WERI-Rb-1 (cell line): Measurements from ENCODE around the gene ASIC2.
A peak's percentile ranks its signal among the peaks of the same experiment; 100 is the strongest.

Experiments
- DNase-seq: peaks from one replicate; pipeline ENCODE4 v3.0.0-alpha.2; 2020
- H3K27ac ChIP-seq: fragments of 250-450 bp; sonication (Bioruptor Pico); 2 replicates; pipeline ENCODE4 v1.5.1; 2020; ENCODE audit warnings: mild to moderate bottlenecking, moderate library complexity
- H3K27me3 ChIP-seq: fragments of 250-450 bp; sonication (Bioruptor Pico); 2 replicates; pipeline ENCODE4 v1.5.1; 2021; ENCODE audit warnings: mild to moderate bottlenecking, low read depth, moderate library complexity; ENCODE audit not compliant: insufficient read depth, severe bottlenecking
- H3K36me3 ChIP-seq: fragments of 250-450 bp; sonication (Bioruptor Pico); 2 replicates; pipeline ENCODE4 v1.5.1; 2020; ENCODE audit warnings: mild to moderate bottlenecking, moderate library complexity
- H3K4me3 ChIP-seq: 2 replicates; pipeline ENCODE4 v1.5.1; 2011; ENCODE audit warnings: low read depth, mild to moderate bottlenecking, control low read depth, low read length
- H3K9me3 ChIP-seq: fragments of 250-450 bp; sonication (Bioruptor Pico); 2 replicates; pipeline ENCODE4 v1.5.1; 2021; ENCODE audit warnings: mild to moderate bottlenecking, moderate library complexity; ENCODE audit not compliant: severe bottlenecking
- TF ChIP-seq, protein P1 (sequence below): IDR thresholded peaks from 2 replicates; pipeline ENCODE4 v1.5.1; 2011; ENCODE audit warnings: low read depth, mild to moderate bottlenecking, control low read depth, inconsistent platforms, low read length

Gene ASIC2

DNA sequence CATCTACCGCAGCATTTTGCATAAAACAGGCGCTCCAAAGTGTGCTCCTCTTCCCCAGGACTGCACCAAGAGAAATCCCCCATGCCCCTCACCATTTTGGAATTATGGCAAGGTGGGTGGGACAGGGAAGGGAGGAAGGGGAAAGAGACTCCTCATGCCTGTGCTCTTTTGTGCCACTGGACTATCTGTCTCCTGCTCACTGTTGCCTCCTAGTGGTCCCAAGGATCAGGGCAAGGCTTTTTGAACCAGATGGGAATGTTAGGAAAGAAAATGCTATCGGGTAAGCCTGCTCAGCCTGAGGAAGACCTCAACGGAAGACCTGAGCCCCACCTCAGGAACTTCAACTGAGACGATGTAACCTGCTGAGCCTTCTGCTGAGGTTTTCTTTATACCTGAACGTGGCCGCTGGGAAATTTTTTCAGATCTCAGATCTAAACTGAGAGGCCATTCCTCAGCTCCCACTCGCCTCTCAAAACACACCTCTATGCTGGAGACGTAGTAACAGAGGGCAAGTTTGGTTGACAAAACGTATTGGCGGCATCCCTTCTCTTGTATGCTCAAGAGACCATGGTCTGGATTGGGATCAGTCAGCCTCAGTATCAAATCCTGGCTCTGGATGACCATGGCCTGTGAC, 243.2 kb downstream of the ASIC2 start:
- TF ChIP-seq, protein P1, sequence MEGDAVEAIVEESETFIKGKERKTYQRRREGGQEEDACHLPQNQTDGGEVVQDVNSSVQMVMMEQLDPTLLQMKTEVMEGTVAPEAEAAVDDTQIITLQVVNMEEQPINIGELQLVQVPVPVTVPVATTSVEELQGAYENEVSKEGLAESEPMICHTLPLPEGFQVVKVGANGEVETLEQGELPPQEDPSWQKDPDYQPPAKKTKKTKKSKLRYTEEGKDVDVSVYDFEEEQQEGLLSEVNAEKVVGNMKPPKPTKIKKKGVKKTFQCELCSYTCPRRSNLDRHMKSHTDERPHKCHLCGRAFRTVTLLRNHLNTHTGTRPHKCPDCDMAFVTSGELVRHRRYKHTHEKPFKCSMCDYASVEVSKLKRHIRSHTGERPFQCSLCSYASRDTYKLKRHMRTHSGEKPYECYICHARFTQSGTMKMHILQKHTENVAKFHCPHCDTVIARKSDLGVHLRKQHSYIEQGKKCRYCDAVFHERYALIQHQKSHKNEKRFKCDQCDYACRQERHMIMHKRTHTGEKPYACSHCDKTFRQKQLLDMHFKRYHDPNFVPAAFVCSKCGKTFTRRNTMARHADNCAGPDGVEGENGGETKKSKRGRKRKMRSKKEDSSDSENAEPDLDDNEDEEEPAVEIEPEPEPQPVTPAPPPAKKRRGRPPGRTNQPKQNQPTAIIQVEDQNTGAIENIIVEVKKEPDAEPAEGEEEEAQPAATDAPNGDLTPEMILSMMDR = peak; percentile 90
- H3K36me3 ChIP-seq = no peaks in the 10 kb centered on the region

DNA sequence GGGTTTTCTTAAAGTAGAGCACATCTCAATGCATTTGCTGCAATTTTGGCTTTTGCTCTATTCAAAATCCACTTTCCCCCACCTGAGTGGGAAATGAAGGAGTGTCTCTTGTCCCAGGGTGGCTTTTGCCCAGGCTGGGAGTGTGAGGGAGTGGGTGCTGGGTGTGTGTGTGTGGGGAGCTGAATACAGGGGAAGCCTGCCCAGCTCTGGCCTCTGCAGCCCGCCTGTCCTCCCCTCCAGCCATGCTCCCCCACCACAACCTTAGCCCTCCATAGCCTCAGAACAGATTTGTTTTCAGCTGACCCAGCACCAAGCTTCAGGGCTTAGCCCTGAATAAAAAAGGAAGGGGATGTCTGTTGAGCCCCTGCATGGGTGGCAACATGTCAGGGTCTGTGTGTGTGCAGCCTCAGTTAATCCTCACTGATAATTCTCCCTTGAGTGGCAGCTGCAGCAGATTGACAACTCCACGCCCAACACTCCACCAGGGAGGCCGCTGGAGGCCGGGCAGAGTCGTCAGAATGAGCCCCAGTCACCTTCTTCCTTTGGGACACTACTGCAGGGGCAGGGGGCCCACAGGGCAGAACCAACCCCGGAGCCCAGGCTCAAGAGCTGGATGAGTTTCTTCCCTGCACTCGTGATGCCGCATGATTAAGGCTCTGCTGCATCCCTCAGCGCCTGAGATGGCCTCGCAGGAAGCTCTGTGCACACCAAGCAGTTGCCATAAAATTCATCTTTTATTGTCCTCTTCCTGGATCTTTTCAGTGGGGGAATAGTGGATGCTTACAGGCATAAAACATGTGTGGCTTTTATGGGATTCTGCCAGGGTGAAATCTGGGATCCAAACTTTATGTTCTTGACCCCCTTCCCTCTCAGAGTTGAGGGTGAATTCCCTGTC, 246.5 kb downstream of the ASIC2 start:
- DNase-seq = peak; percentile 60
- H3K36me3 ChIP-seq = no peaks in the 10 kb centered on the region
- no peaks in the 10 kb centered on the region for H3K9me3 ChIP-seq
- H3K27ac ChIP-seq = no peak overlapping the region
- H3K4me3 ChIP-seq = no peak overlapping the region
- TF ChIP-seq, protein P1 = no peak
- peaks cover 3% of the 10 kb centered on the region for H3K27me3 ChIP-seq

More for the DNA sequence above, 243.2 kb downstream of the ASIC2 start:
- DNase-seq = peak; percentile 48
- Histone ChIP-seq H3K27ac (no peak overlapping the region), H3K9me3 (no peaks in the 10 kb centered on the region), H3K27me3 (peaks cover 18% of the 10 kb centered on the region), H3K4me3 (no peak overlapping the region)

DNA sequence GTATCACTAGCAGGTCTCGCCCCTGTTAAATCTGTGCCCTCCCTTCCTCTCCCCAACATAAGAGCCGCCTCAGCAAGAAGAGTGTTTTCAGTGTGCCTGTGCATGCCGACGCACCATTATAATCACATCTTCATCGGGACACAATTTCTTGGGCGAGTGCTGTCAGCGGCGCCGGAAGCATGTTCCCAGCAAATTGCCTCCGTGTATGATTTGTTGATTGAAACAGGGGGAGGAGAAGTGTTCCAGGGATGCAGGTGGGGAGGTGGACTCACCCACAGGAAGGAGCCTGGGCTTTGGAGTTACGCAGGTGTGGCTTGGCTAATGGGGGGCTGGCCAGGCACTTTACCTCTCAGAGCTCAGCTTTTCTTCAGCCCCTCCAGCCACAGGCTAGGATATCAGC, 247.9 kb downstream of the ASIC2 start:
- no peaks in the 10 kb centered on the region for H3K27me3 ChIP-seq
- TF ChIP-seq, protein P1 = no peak
- H3K27ac ChIP-seq = no peak overlapping the region
- H3K9me3 ChIP-seq = no peaks in the 10 kb centered on the region
- H3K36me3 ChIP-seq = no peaks in the 10 kb centered on the region
- DNase-seq = no peak
- no peak overlapping the region for H3K4me3 ChIP-seq

DNA sequence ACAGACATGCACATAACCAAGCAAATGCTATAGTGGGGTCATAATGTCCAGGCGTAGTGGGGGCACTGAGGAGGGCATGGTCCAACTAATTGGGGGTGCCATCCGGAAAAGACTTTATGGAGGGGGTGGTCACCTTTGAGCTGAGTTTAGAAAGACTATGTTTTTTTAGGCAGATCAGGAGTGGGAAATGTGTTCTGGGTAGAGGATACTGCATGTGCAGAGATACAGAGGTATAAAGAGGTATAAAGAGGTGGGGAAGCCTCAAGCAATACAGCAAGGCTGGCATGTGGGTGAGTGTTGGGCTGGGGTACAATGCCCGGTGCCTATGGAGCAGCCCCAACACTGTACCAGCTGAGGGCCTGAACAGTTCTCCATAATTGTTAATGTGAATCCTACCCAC, 248.3 kb downstream of the ASIC2 start:
- TF ChIP-seq, protein P1 = no peak
- H3K4me3 ChIP-seq = no peak overlapping the region
- H3K9me3 ChIP-seq = no peaks in the 10 kb centered on the region
- H3K27ac ChIP-seq = no peak overlapping the region
- no peaks in the 10 kb centered on the region for H3K36me3 ChIP-seq
- no peaks in the 10 kb centered on the region for H3K27me3 ChIP-seq
- no peak for DNase-seq

DNA sequence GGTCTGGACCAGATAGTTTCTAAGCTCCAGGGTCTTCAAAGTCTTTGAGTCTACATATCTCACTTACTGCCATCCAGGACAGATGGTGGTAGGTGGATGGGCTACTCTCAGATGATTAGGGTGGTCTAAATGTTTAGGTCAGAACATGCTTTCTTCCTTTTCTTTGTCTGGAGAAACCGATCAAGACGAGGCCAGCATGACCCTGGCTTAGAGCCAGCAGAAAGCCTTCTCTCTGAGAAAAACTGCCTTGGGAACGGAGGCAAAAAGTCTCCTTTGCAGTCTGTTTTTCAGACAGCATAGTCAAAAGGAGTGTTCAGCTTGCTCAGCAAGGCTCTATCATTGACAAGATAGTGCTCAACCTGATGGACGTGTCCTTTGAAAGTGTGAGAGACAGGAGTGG, 252.6 kb downstream of the ASIC2 start:
- peaks cover 19% of the 10 kb centered on the region for H3K27me3 ChIP-seq
- H3K9me3 ChIP-seq = no peaks in the 10 kb centered on the region
- no peaks in the 10 kb centered on the region for H3K36me3 ChIP-seq
- TF ChIP-seq, protein P1 = no peak
- no peak for DNase-seq
- no peak overlapping the region for H3K27ac ChIP-seq
- no peak overlapping the region for H3K4me3 ChIP-seq
